Right lobe of liver (tissue), 6 donors: Measurements from ENCODE around the gene SSR4. TPM values are rescaled to one million over a fixed set of nuclear protein-coding genes. Genes with fewer than 3 reads are reported as not detected.

Experiments
- ATAC-seq, 4 donors: fragments of 200-7000 bp; cut with Tn5 transposase; one replicate each; pipeline ENCODE4 v1.9.1; 2020; ENCODE audit warnings: mild to moderate bottlenecking in 4 of 4, moderate library complexity in 4 of 4
- DNase-seq, 3 donors: peaks; one replicate each; pipeline ENCODE4 v3.0.0-alpha.2; 2020
- H3K27ac ChIP-seq, 3 donors: fragments of 200-600 bp; one replicate each; pipeline ENCODE4 v1.8.0; 2022
- H3K27me3 ChIP-seq, 2 donors: fragments of 200-600 bp; one replicate each; pipeline ENCODE4 v1.8.0; 2022
- H3K36me3 ChIP-seq, 4 donors: fragments of 200-600 bp; sonication (generic) in 1 of 4; one replicate each; pipeline versions ENCODE4 v1.5.1 to v1.8.0; 2017 to 2022; ENCODE audit warnings: control low read depth in 1 of 4
- H3K4me1 ChIP-seq, 4 donors: fragments of 200-600 bp; sonication (generic) in 1 of 4; one replicate each; pipeline versions ENCODE4 v1.5.1 to v1.8.0; 2017 to 2022; ENCODE audit warnings: control low read depth in 1 of 4
- H3K4me3 ChIP-seq, 3 donors: fragments of 200-600 bp; one replicate each; pipeline ENCODE4 v1.8.0; 2022
- H3K9me3 ChIP-seq, 4 donors: fragments of 200-600 bp; sonication (generic) in 1 of 4; one replicate each; pipeline versions ENCODE4 v1.5.1 to v1.8.0; 2017 to 2022; ENCODE audit warnings: control low read depth in 1 of 4
- CTCF ChIP-seq, 4 donors: fragments of 200-600 bp in 3 of 4; fragments of 450-650 bp in 1 of 4; IDR thresholded peaks; one replicate each; pipeline versions ENCODE4 v1.5.1 to v1.8.0; 2016 to 2022; ENCODE audit warnings: antibody characterized with exemption in 4 of 4, mild to moderate bottlenecking in 2 of 4
- POLR2A ChIP-seq: fragments of 450-650 bp; IDR thresholded peaks from one replicate; pipeline ENCODE4 v1.6.1; 2017; ENCODE audit warnings: antibody characterized with exemption, mild to moderate bottlenecking
- WGBS: methylation state at CpG from one replicate; pipeline ENCODE4 v1.1.6; 2018; ENCODE audit warnings: low coverage, low lambda C conversion rate; ENCODE audit not compliant: insufficient coverage; ENCODE audit errors: missing lambda C conversion rate; 5-methylcytosine and 5-hydroxymethylcytosine counted together
- intact Hi-C, 2 donors: fragments of 100-400 bp; cut with DNase I; formaldehyde crosslinking; loops; one replicate each; pipeline versions ENCODE4 v1.11.2 to v1.14.1; 2022
- total RNA-seq, 6 experiments: library from RNA; depleted of rRNA in 2 of 6; stranded (reverse); fragments of >200 nt in 2 of 6; fragmentation: NEBNext Ultra II Directional in 3 of 6; extraction: Animal tissue kit (Norgen Biotek cat#: 25700) in 3 of 6; gene quantifications; one replicate each; pipeline versions ENCODE4 v1.1.0 to v1.2.4, GENCODE V29; 2016 to 2023
- donor health status: DM: no; HTN: yes; CAD: no.
- donor health status: DM: no; HTN: no; CAD: no.
- donor health status: DM: no; HTN: no; CAD: no.
- donor health status: DM: no; HTN: yes; CAD: no.
- donor health status: DM: no; HTN: yes; CAD: no.

SSR4 gene
- total RNA-seq, 6 experiments from 2014 or later = 150 to 221 (median 205) TPM

- Histone ChIP-seq H3K27ac (no peak overlapping the region), H3K36me3 (no peaks in the 10 kb centered on the region), H3K9me3 (no peaks in the 10 kb centered on the region), H3K27me3 (no peaks in the 10 kb centered on the region), H3K4me1 (no peaks in the 10 kb centered on the region), H3K4me3 (no peak overlapping the region)
- no CpG with 5 or more reads among the region's 5 CpGs for WGBS
- ATAC-seq = no peak
- TF ChIP-seq POLR2A = no peak
- no peak for TF ChIP-seq CTCF (IDR thresholded peaks at IDR 0.05)
- intact Hi-C loops = no loop called here
- no peak for DNase-seq
These were observed 4.9 kb downstream of the SSR4 start for GRCh38 chrX:153799326-153799725.

DNA sequence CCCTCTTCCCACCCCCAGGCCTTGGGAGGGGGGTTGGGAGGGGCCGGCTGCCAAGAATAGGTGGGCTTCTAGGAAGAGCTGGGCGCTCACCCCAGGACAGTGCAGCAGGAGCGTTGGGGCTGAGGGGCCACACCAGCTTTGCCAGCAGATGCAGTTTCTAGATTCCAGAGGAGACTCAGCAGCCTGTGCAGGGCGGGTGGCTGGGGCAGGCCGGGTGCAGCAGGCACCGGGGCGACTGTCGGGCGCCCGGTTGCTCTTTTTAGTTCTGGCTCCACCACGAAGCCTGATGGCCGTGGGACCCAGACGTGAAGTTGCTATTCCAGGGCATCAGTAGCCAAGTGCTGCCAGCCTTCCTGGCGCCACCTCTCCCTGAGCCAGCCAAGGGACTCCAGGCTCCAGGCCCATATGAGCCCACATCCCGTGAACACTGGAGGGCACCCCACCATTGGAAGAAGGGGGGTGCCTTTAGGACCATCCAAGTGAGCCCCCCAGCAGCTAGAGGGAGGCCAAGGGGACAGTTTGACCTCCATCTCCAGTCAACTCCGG lies 5.8 kb downstream of the SSR4 start:
- ATAC-seq (peak in 1 of 4 donors; percentile 16), DNase-seq (no peak)
- no peak overlapping the region for H3K27ac ChIP-seq
- no peaks in the 10 kb centered on the region for H3K27me3 ChIP-seq
- 60% methylated on average over 1 of the region's 16 CpGs for WGBS
- intact Hi-C loops = no loop called here
- H3K4me1 ChIP-seq = no peaks in the 10 kb centered on the region
- no peaks in the 10 kb centered on the region for H3K9me3 ChIP-seq
- no peaks in the 10 kb centered on the region for H3K36me3 ChIP-seq
- no peak for TF ChIP-seq CTCF (IDR thresholded peaks at IDR 0.05)
- TF ChIP-seq POLR2A = no peak
- H3K4me3 ChIP-seq = no peak overlapping the region

DNA sequence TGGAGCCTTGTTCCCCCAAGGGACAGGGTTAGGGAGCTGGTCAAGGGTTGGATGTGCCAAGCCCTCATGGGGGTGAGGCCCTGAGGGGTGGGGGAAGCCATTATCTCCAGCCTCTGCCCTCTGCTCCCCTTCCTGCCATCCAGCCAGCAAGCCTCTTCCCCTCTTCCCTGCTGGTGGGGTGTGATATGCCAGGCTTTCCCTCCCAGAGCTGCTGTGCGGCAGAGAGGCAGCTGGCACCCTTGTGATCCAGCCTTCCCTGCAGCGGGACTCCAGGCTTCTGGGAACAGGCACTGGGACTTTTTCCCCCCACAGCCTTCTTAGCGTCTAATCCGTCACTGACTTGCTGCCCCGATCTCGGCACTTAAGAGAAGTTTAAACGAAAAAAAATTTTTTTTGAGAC lies 6.3 kb downstream of the SSR4 start:
- H3K4me1 ChIP-seq = no peaks in the 10 kb centered on the region
- no CpG with 5 or more reads among the region's 7 CpGs for WGBS
- no peaks in the 10 kb centered on the region for H3K36me3 ChIP-seq
- no peak overlapping the region for H3K4me3 ChIP-seq
- H3K27me3 ChIP-seq = no peaks in the 10 kb centered on the region
- intact Hi-C loops = no loop called here
- no peak for TF ChIP-seq CTCF (IDR thresholded peaks at IDR 0.05)
- TF ChIP-seq POLR2A = no peak
- H3K9me3 ChIP-seq = no peaks in the 10 kb centered on the region
- ATAC-seq (peak in 1 of 4 donors; percentile 12), DNase-seq (no peak)
- H3K27ac ChIP-seq = no peak overlapping the region

DNA sequence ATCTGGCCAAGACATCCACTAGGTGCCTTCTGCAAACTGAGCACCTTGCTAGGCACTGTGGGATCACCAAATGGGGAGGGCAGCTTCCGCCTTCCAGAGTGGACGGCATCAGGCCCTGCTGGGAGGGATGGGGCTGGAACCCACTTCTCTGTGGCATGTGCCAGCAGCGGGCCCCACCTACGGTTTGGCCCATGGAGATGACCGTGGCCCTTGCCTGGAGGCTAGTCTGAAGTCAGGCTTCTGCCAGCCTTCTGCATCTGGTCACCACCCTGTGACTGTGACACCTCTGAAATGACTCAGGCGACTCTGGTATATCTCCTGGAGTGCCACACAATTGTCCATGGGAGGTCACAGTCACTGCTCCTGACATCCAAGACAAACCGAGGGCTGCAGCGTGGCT lies 7.2 kb downstream of the SSR4 start:
- DNase-seq = no peak
- H3K27ac ChIP-seq = no peak overlapping the region
- no peak for ATAC-seq
- no peaks in the 10 kb centered on the region for H3K27me3 ChIP-seq
- H3K9me3 ChIP-seq = no peaks in the 10 kb centered on the region
- H3K36me3 ChIP-seq = no peaks in the 10 kb centered on the region
- TF ChIP-seq POLR2A = no peak
- TF ChIP-seq CTCF (IDR thresholded peaks at IDR 0.05) = no peak
- H3K4me1 ChIP-seq = no peaks in the 10 kb centered on the region
- intact Hi-C loops = no loop called here
- no CpG with 5 or more reads among the region's 8 CpGs for WGBS
- no peak overlapping the region for H3K4me3 ChIP-seq
